ENCODE measurements around the gene RAB7B. TPM values are rescaled to one million over a fixed set of nuclear protein-coding genes. Genes with fewer than 3 reads are reported as not detected.

RAB7B gene
- total RNA-seq, 2 donors from 2014 or later = 4.8 to 5.1 TPM

- H3K4me1 ChIP-seq = peaks cover 0 to 37% of the 10 kb centered on the region in 2 donors
- H3K9me3 ChIP-seq = no peaks in the 10 kb centered on the region
- no peak overlapping the region for H3K27ac ChIP-seq
- no peaks in the 10 kb centered on the region for H3K27me3 ChIP-seq
- H3K4me3 ChIP-seq = no peak overlapping the region
- no peaks in the 10 kb centered on the region for H3K36me3 ChIP-seq
- peak; percentile 56 for DNase-seq (ENCODE audit: low spot score)
- no peak for TF ChIP-seq CTCF (IDR thresholded peaks at IDR 0.05)
Measured at GRCh38 chr1:206005778-206006180, 2.6 kb upstream of the RAB7B start.

- TF ChIP-seq CTCF (IDR thresholded peaks at IDR 0.05) = no peak
- DNase-seq (ENCODE audit: low spot score) = no peak
- no peaks in the 10 kb centered on the region for H3K36me3 ChIP-seq
- no peaks in the 10 kb centered on the region for H3K9me3 ChIP-seq
- peak overlapping the region; percentile 13 to 45 for H3K27ac ChIP-seq
- H3K27me3 ChIP-seq = no peaks in the 10 kb centered on the region
- H3K4me3 ChIP-seq = no peak overlapping the region
- H3K4me1 ChIP-seq = peaks cover 0 to 40% of the 10 kb centered on the region in 2 donors
Measured at GRCh38 chr1:206005234-206005633, 2.0 kb upstream of the RAB7B start.

- DNase-seq (ENCODE audit: low spot score) = peak; percentile 48
- H3K27ac ChIP-seq = peak overlapping the region; percentile 13 to 45
- H3K4me1 ChIP-seq = peaks cover 0 to 40% of the 10 kb centered on the region in 2 donors
- H3K4me3 ChIP-seq = no peak overlapping the region
- H3K36me3 ChIP-seq = no peaks in the 10 kb centered on the region
- no peaks in the 10 kb centered on the region for H3K27me3 ChIP-seq
- no peaks in the 10 kb centered on the region for H3K9me3 ChIP-seq
- TF ChIP-seq CTCF (IDR thresholded peaks at IDR 0.05) = no peak
Measured at GRCh38 chr1:206004826-206005225, 1.6 kb upstream of the RAB7B start.

GRCh38 chr1:206003854-206004800, 932 bp upstream of the RAB7B start:
- Histone ChIP-seq H3K4me3 (no peak overlapping the region), H3K9me3 (no peaks in the 10 kb centered on the region), H3K4me1 (peaks cover 0 to 41% of the 10 kb centered on the region in 2 donors), H3K27me3 (no peaks in the 10 kb centered on the region), H3K36me3 (no peaks in the 10 kb centered on the region), H3K27ac (peak overlapping the region; percentile 45 to 75)
- peak; percentile 5 for DNase-seq (ENCODE audit: low spot score)
- no peak for TF ChIP-seq CTCF (IDR thresholded peaks at IDR 0.05)

GRCh38 chr1:206002160-206002559, 1.0 kb downstream of the RAB7B start:
- TF ChIP-seq CTCF (IDR thresholded peaks at IDR 0.05) = no peak
- Histone ChIP-seq H3K4me1 (peaks cover 0 to 57% of the 10 kb centered on the region in 2 donors), H3K27ac (peak overlapping the region; percentile 19 to 75), H3K36me3 (no peaks in the 10 kb centered on the region), H3K4me3 (peak overlapping the region in 1 of 2 donors; percentile 40), H3K27me3 (no peaks in the 10 kb centered on the region), H3K9me3 (no peaks in the 10 kb centered on the region)
- DNase-seq (ENCODE audit: low spot score) = no peak

Data from right atrium auricular region (tissue), 2 donors.